Adipocyte (in vitro differentiated cells): ENCODE results near the gene TUBA3E.
"Not testable (repeated sequence)": the region's sequence is repeated elsewhere in the genome, so short reads cannot be mapped to it uniquely, and the experiment has no call there.

ENCODE experiments used
- DNase-seq: peaks from one replicate; pipeline ENCODE4 v3.0.0-alpha.2; 2015; ENCODE audit warnings: low read depth
- H3K27me3 ChIP-seq: replicated peaks from 2 replicates; pipeline ENCODE4 v1.7.0; 2013; ENCODE audit warnings: mild to moderate bottlenecking, low read length, moderate library complexity; ENCODE audit not compliant: control insufficient read depth, insufficient read depth
- H3K36me3 ChIP-seq: 2 replicates; pipeline ENCODE4 v1.7.0; 2013; ENCODE audit warnings: low read length, mild to moderate bottlenecking, moderate library complexity; ENCODE audit not compliant: control insufficient read depth, insufficient read depth, severe bottlenecking
- H3K4me1 ChIP-seq: 2 replicates; pipeline ENCODE4 v1.7.0; 2013; ENCODE audit warnings: mild to moderate bottlenecking, low read length, moderate library complexity; ENCODE audit not compliant: control insufficient read depth, insufficient read depth
- H3K4me3 ChIP-seq: 2 replicates; pipeline ENCODE4 v1.7.0; 2013; ENCODE audit warnings: mild to moderate bottlenecking, low read length, moderate library complexity
- H3K9ac ChIP-seq: 2 replicates; pipeline ENCODE4 v1.7.0; 2013; ENCODE audit warnings: mild to moderate bottlenecking, low read length, moderate library complexity
- H3K9me3 ChIP-seq: 2 replicates; pipeline ENCODE4 v1.7.0; 2013; ENCODE audit warnings: mild to moderate bottlenecking, low read length, moderate library complexity; ENCODE audit not compliant: control insufficient read depth

The TUBA3E gene

DNA sequence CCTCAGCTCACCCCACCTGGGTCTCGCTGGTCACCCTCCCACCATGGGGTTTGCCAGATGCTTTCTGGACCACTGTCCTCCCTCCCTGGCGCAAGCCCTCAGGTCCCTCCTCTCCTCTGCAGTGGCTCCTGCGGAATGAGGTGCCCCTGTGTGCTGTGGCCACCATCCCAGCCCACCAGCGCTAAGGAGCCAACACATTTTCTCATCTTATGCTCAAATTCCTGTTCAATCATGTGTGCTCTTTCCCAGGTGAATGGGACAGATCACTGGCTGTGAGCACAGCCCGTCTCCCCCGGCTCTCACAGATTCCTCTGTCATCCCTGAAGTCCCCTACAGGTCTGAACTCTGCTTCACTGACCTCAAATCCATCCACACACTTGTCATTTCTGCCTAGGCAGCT lies 38.1 kb downstream of the TUBA3E start:
- DNase-seq: no peak
- Histone ChIP-seq H3K27me3 (no peaks in the 10 kb centered on the region), H3K4me3 (no peak overlapping the region), H3K9me3 (no peaks in the 10 kb centered on the region), H3K4me1 (no peaks in the 10 kb centered on the region), H3K9ac (no peak overlapping the region), H3K36me3 (peaks cover 26% of the 10 kb centered on the region)

GRCh38 chr2:130159376-130159775 lies 38.9 kb downstream of the TUBA3E start:
- not testable (repeated sequence) for H3K27me3 ChIP-seq, H3K9me3 ChIP-seq, DNase-seq, H3K9ac ChIP-seq, H3K4me3 ChIP-seq, H3K4me1 ChIP-seq
- H3K36me3 ChIP-seq: peaks cover 23% of the 10 kb centered on the region

GRCh38 chr2:130158631-130159030 lies 39.6 kb downstream of the TUBA3E start:
- peaks cover 19% of the 10 kb centered on the region for H3K36me3 ChIP-seq
- no peak for DNase-seq

GRCh38 chr2:130157825-130158514 lies 40.3 kb downstream of the TUBA3E start:
- H3K9me3 ChIP-seq, H3K4me3 ChIP-seq, H3K4me1 ChIP-seq, H3K27me3 ChIP-seq, DNase-seq, H3K9ac ChIP-seq: not testable (repeated sequence)
- peaks cover 21% of the 10 kb centered on the region for H3K36me3 ChIP-seq

More at GRCh38 chr2:130158631-130159030, 39.6 kb downstream of the TUBA3E start:
- Histone ChIP-seq H3K27me3 (no peaks in the 10 kb centered on the region), H3K4me1 (no peaks in the 10 kb centered on the region), H3K9ac (no peak overlapping the region), H3K4me3 (no peak overlapping the region), H3K9me3 (no peaks in the 10 kb centered on the region)

GRCh38 chr2:130157354-130157753 lies 40.9 kb downstream of the TUBA3E start:
- not testable (repeated sequence) for H3K9me3 ChIP-seq, H3K27me3 ChIP-seq

GRCh38 chr2:130156624-130157004 lies 41.6 kb downstream of the TUBA3E start:
- H3K4me1 ChIP-seq: no peaks in the 10 kb centered on the region
- no peak overlapping the region for H3K9ac ChIP-seq
- H3K4me3 ChIP-seq: no peak overlapping the region
- DNase-seq: no peak
- peaks cover 29% of the 10 kb centered on the region for H3K36me3 ChIP-seq
- H3K27me3 ChIP-seq: no peaks in the 10 kb centered on the region
- H3K9me3 ChIP-seq: no peaks in the 10 kb centered on the region

More at GRCh38 chr2:130157354-130157753, 40.9 kb downstream of the TUBA3E start:
- H3K4me1 ChIP-seq, DNase-seq, H3K9ac ChIP-seq, H3K4me3 ChIP-seq: not testable (repeated sequence)
- peaks cover 24% of the 10 kb centered on the region for H3K36me3 ChIP-seq

- not testable (repeated sequence) for H3K27me3 ChIP-seq, H3K4me3 ChIP-seq, H3K9ac ChIP-seq, H3K4me1 ChIP-seq, H3K9me3 ChIP-seq
- peak; percentile 40 for DNase-seq
- peaks cover 29% of the 10 kb centered on the region for H3K36me3 ChIP-seq
Measured at GRCh38 chr2:130155956-130156623, 42.1 kb downstream of the TUBA3E start.

- H3K27me3 ChIP-seq: no peaks in the 10 kb centered on the region
- no peak overlapping the region for H3K4me3 ChIP-seq
- DNase-seq: no peak
- H3K9ac ChIP-seq: no peak overlapping the region
- no peaks in the 10 kb centered on the region for H3K9me3 ChIP-seq
- no peaks in the 10 kb centered on the region for H3K4me1 ChIP-seq
- peaks cover 29% of the 10 kb centered on the region for H3K36me3 ChIP-seq
Measured at GRCh38 chr2:130154773-130155765, 43.2 kb downstream of the TUBA3E start.

DNA sequence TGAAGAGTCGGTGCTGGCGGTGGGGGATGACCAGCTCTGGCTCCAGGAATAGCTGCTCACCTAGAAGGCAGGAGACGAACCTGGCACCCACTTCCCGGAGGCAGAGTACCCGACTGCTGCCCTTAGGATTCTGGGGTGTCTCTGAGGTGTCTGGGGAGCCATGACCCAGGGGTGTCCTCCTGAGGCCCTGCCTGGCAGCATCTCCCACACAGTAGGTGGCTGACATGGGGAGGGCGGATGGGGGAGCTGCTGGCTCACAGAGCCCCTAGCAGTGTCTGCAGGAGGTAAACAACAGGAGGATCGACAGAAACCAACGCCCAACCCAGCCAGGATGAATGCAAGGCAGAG lies 43.8 kb downstream of the TUBA3E start:
- not testable (repeated sequence) for H3K9me3 ChIP-seq, DNase-seq, H3K27me3 ChIP-seq, H3K4me3 ChIP-seq, H3K9ac ChIP-seq, H3K4me1 ChIP-seq
- H3K36me3 ChIP-seq: peaks cover 25% of the 10 kb centered on the region

- DNase-seq: not testable (repeated sequence)
Measured at GRCh38 chr2:130153721-130154422, 44.4 kb downstream of the TUBA3E start.

More at GRCh38 chr2:130153721-130154422, 44.4 kb downstream of the TUBA3E start:
- H3K4me3 ChIP-seq, H3K9ac ChIP-seq, H3K9me3 ChIP-seq, H3K4me1 ChIP-seq, H3K27me3 ChIP-seq: not testable (repeated sequence)
- peaks cover 22% of the 10 kb centered on the region for H3K36me3 ChIP-seq
